Measurements from ENCODE around the gene ELOVL7. TPM values are rescaled to one million over a fixed set of nuclear protein-coding genes. Genes with fewer than 3 reads are reported as not detected.

Gene ELOVL7
- total RNA-seq, 1 experiment from 2014 or later, result 2.5 TPM

DNA sequence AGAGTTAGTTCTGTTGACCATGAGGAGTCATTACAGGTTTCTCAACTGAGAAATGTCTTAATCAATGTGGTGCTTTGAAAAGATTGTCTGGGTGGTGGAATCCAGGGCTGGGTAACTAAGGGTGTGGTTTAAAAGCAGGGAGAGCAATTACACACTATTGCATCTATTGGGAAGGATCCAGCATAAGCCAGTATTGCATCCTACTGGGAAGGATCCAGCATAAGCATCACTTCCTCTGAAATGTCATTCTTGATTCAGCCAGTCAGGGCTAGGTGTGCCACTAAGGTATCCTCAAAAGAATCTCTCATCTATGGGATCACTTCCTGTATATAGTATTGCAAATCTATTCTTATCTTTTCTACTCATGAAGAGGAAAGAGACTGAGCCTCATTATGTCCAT, 38.6 kb downstream of the ELOVL7 start:
- TF ChIP-seq, protein P1, sequence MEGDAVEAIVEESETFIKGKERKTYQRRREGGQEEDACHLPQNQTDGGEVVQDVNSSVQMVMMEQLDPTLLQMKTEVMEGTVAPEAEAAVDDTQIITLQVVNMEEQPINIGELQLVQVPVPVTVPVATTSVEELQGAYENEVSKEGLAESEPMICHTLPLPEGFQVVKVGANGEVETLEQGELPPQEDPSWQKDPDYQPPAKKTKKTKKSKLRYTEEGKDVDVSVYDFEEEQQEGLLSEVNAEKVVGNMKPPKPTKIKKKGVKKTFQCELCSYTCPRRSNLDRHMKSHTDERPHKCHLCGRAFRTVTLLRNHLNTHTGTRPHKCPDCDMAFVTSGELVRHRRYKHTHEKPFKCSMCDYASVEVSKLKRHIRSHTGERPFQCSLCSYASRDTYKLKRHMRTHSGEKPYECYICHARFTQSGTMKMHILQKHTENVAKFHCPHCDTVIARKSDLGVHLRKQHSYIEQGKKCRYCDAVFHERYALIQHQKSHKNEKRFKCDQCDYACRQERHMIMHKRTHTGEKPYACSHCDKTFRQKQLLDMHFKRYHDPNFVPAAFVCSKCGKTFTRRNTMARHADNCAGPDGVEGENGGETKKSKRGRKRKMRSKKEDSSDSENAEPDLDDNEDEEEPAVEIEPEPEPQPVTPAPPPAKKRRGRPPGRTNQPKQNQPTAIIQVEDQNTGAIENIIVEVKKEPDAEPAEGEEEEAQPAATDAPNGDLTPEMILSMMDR (conservative IDR thresholded peaks at IDR 0.05), result no peak
- peaks cover 0 to 2% (median 0%) of the 10 kb centered on the region in 3 experiments; a peak in 2 of 7 replicates for H3K36me3 Mint-ChIP-seq (ENCODE audit: insufficient read depth in 1 of 3, low read depth in 3 of 3)

More for the DNA sequence above, 38.6 kb downstream of the ELOVL7 start:
- Histone ChIP-seq H3K18ac (ENCODE audit: insufficient read length, low read depth, low read length) (no peak overlapping the region), H3K23me2 (ENCODE audit: insufficient read length, low read depth, low read length, poor library complexity, severe bottlenecking) (no peaks in the 10 kb centered on the region), H3K4ac (ENCODE audit: low read depth, low read length) (no peak overlapping the region), H2BK15ac (ENCODE audit: low read depth, low read length) (no peak overlapping the region), H4K20me1 (ENCODE audit: control insufficient read depth, insufficient read depth, insufficient read length) (no peaks in the 10 kb centered on the region), H3K4me1 (ENCODE audit: insufficient read depth, low read length) (peaks cover 3% of the 10 kb centered on the region; the same call in 1 of the 2 replicates), H3T11ph (ENCODE audit: low read length) (no peak overlapping the region), H2AK5ac (ENCODE audit: insufficient read length, low read length) (peak overlapping the region; percentile 30), H2AFZ (ENCODE audit: low read length) (no peak overlapping the region), H2BK5ac (ENCODE audit: insufficient read length, low read length) (no peak overlapping the region), H3K27ac (ENCODE audit: insufficient read length, low read depth, low read length) (no peak overlapping the region), H3K23ac (ENCODE audit: insufficient read length, low read depth, low read length) (no peak overlapping the region), H3K4me2 (ENCODE audit: insufficient read depth, insufficient read length, low read length) (no peak overlapping the region), H4K5ac (ENCODE audit: insufficient read length, low read depth, low read length) (no peak overlapping the region), H3K79me2 (ENCODE audit: insufficient read depth, low read length) (no peaks in the 10 kb centered on the region), H3K56ac (ENCODE audit: insufficient read length, low read depth, low read length) (no peak overlapping the region), H2BK12ac (ENCODE audit: insufficient read length, low read depth, low read length) (no peak overlapping the region), H3K9ac (ENCODE audit: extremely low read depth, insufficient read length, low read length) (no peak overlapping the region), H3K14ac (ENCODE audit: insufficient read depth, low read length) (no peak overlapping the region), H3K27me3 (ENCODE audit: insufficient read depth, low read length) (no peaks in the 10 kb centered on the region), H3K79me1 (ENCODE audit: insufficient read depth, low read depth, low read length, poor library complexity, severe bottlenecking) (no peaks in the 10 kb centered on the region), H4K91ac (ENCODE audit: insufficient read length, low read depth, low read length) (no peak overlapping the region), H3K9me3 (ENCODE audit: control insufficient read depth, low read depth, low read length) (no peaks in the 10 kb centered on the region), H4K8ac (replicated peaks; ENCODE audit: insufficient read length, low read depth, low read length) (no peak overlapping the region), H2BK120ac (ENCODE audit: low read depth, low read length, poor library complexity, severe bottlenecking) (no peak overlapping the region), H2BK20ac (ENCODE audit: low read depth, low read length, poor library complexity, severe bottlenecking) (no peak overlapping the region)
- no peak overlapping the region; a peak in 1 of 7 replicates for H3K27ac Mint-ChIP-seq
- H3K4me1 Mint-ChIP-seq, result peaks cover 14 to 17% of the 10 kb centered on the region in 2 experiments
- H3K4me3 Mint-ChIP-seq, result no peak overlapping the region
- no peak for DNase-seq
- H3K27me3 Mint-ChIP-seq (ENCODE audit: low read depth), result no peaks in the 10 kb centered on the region
- peaks cover 2 to 3% of the 10 kb centered on the region in 2 experiments; a peak in 2 of 5 replicates for H3K9me3 Mint-ChIP-seq
